Measurements from ENCODE around the gene DYNC2I2.
A peak's percentile ranks its signal among the peaks of the same experiment; 100 is the strongest.
"Not testable (repeated sequence)": the region's sequence is repeated elsewhere in the genome, so short reads cannot be mapped to it uniquely, and the experiment has no call there.

DYNC2I2 gene

GRCh38 chr9:128685636-128686489 is 29.2 kb upstream of the DYNC2I2 start:
- DNase-seq = peak; percentile 81

- peak; percentile 78 for DNase-seq
These were observed 27.9 kb upstream of the DYNC2I2 start for GRCh38 chr9:128684325-128685199.

DNA sequence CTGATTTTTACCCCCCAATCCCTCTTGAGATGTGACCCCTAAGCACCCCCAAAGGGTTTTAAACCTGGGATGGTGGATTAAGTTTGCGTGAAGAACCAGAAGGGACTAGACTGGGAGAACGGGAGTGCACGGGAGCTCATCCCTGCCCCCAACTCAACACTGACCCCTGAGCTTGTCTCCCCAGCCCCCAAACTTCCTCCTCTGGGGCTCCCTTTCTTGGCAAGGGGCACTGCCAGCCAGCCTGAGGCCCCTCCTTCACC is 27.3 kb upstream of the DYNC2I2 start:
- no peak for DNase-seq

GRCh38 chr9:128683340-128684064 is 26.9 kb upstream of the DYNC2I2 start:
- peak; percentile 54 for DNase-seq

- no peak for DNase-seq
These were observed 21.1 kb upstream of the DYNC2I2 start for GRCh38 chr9:128677794-128678193.

- no peak for DNase-seq
These were observed 18.7 kb upstream of the DYNC2I2 start for GRCh38 chr9:128675382-128675781.

DNA sequence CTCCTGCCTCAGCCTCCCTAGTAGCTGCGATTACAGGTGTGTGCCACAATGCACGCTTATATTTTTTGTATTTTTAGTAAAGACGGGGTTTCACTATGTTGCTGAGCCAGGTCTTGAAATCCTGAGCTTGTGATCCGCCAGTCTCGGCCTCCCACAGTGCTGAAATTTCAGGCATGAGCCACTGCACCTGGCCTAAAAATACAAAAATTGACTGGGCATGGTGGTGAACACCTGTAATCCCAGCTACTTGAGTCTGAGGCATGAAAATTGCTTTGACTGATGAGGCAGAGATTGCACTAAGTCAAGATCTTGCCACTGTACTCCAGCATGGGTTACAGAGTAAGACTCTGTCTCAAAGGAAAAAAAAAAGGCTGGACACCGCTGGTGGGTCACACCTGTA is 13.1 kb upstream of the DYNC2I2 start:
- no peak for DNase-seq

- DNase-seq = not testable (repeated sequence)
These were observed 9.9 kb upstream of the DYNC2I2 start for GRCh38 chr9:128666481-128666941.

- no peak for DNase-seq
These were observed 1.1 kb upstream of the DYNC2I2 start for GRCh38 chr9:128657796-128658195.

DNA sequence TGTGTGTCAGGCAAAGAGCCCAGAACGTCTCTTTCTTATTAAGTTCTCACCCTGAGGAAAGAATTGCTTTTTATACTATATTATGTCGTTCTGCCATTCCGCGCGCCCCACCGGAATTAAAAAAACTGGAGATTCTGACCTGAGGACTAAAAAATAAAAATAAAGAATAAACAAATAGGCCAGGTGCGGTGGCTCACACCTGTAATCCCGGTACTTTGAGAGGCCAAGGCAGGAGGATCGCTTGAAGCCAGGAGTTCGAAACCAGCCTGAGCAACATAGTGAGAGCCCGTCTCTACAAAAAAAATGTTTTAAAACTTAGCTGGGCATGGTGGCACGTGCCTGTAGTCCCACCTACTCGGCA is 677 bp upstream of the DYNC2I2 start:
- DNase-seq = no peak

DNA sequence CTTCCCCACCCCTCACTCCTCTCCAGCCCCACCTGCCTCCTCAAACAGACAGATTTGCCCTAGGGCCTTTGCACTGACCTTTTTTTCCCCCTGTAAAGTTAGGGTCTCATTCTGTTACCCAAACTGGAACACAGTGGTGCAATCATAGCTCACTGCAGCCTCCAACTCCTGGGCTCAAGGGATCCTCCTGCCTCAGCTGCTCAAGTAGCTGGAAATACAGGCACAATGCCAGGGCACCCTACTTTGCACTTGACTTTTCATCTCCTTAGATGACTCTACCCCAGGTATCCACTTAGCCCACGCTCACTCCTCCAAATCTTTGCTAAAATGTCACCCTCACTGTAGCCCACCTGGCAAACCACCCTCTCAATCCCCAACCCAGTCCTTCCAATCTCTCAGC is 2.2 kb downstream of the DYNC2I2 start:
- no peak for DNase-seq

DNA sequence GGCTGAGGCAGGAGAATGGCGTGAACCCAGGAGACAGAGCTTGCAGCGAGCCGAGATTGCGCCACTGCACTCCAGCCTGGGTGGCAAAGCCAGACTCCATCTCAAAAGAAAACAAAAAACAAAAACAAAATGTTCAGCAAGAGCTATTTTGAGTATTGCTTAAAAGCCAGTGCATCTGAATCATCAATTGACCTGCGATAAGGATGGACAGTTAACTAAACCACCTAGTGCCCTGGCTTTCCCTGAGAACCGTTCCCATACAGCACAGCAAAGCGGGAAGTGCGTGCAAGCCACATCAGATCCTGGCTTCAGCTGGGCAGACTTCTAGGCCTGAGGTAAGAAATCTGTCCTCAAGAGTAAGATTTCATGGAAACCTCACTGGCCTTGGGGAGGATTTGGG is 2.7 kb downstream of the DYNC2I2 start:
- DNase-seq = no peak

GRCh38 chr9:128651798-128652197 is 4.8 kb downstream of the DYNC2I2 start:
- DNase-seq = no peak

GRCh38 chr9:128648206-128648605 is 8.4 kb downstream of the DYNC2I2 start:
- peak; percentile 60 for DNase-seq

DNA sequence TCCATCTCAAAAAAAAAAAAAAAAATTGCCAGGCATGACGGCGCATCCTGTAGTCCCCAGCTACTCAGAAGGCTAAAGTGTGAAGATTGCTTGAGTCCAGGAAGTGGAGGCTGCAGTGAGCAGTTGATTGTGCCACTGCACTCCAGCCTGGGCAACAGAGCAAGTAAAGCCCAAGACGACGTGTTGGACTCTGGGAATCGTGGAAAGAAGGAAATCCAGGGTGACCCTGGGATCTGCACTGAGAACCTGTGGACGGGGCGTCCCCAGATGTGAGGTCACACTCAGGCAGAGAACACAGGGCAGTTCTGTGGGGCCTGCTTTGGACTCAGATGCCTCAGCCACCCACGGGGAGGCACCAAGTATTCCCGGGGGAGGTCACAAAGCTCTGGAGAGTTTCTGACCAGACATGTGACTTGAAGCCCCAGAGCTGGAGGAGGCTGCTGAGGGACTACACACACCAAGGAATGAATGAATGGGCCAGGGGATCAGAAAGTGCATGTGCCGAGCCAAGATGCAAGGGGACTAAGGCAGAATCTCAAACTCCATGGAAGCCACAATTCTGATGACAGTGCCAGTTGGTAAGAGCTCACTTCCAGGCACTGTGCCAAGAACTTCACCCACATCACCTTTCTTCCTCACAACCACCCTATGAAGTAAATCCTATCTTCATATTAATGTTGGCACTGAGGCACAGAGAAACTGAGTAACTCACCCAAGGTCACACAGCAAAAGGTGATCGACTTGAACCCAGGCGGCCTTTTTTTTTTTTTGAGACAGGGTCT is 12.9 kb downstream of the DYNC2I2 start:
- DNase-seq = no peak

- no peak for DNase-seq
These were observed 13.9 kb downstream of the DYNC2I2 start for GRCh38 chr9:128642675-128643245.

DNA sequence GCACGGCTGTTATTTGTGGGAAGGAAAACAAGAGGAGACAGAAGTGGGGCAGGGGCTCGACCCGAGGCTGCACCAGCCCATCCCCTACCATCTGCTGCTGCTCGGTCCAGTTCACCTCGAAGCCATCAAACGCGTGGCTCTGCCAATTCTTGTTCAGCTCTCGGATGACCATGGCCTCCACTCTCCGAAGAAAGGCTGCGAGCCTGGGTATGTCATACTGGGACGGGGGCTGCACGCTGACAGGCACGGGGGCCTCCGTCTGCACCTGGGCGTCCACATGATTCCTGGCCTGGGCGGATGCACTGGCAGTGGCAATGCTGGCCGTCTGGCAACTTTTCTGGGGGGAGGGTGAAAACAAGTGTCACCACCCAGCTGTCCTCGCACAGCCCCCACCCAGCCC is 16.0 kb downstream of the DYNC2I2 start:
- DNase-seq = no peak

DNA sequence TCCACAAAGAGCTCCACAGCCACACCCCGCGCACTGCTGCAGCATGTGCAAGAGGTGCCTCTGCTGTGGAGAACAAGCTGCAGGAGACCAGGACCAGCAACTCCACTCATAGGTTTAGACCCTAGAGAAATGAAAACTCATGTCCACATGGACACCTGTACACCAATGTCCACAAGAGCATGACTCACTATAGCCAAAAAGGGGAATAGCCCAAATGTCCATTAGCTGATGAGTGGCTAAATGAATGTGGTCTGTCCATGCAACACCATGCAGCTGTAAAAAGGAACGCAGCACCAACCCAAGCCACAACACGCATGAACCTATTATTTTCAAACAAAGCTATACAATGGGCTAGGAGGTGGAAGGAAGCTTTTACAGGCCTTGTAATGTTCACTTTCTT is 18.1 kb downstream of the DYNC2I2 start:
- peak; percentile 11 for DNase-seq

DNA sequence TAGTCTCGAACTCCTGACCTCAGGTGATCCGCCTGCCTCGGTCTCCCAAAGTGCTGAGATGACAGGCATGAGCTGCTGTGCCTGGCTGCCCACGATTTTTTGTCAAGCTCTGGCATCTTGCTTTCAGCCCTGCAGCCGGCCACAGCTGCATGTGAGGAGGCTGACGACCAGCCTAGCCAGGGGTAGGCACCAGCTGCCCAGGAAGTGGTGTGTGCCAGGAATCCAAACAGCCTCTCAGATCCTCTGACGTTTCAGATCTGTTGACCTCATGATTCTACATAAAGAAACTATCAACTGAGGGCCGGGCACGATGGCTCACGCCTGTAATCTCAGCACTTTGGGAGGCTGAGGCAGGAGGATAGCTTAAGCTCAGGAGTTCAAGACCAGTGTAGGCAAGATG is 19.0 kb downstream of the DYNC2I2 start:
- no peak for DNase-seq

GRCh38 chr9:128636556-128637530 is 19.8 kb downstream of the DYNC2I2 start:
- DNase-seq = no peak

GRCh38 chr9:128636024-128636390 is 20.6 kb downstream of the DYNC2I2 start:
- no peak for DNase-seq

All from inflammatory macrophage treated with lipopolysaccharide for 4 hours (primary cell).